HepG2 (cell line): ENCODE data around the gene CLP1. TPM values are rescaled to one million over a fixed set of nuclear protein-coding genes. Genes with fewer than 3 reads are reported as not detected.

ENCODE experiments used
- ATAD3A ChIP-seq: sonication (generic); formaldehyde crosslinking; IDR thresholded peaks from 2 replicates; pipeline ENCODE4 v1.4.0; 2020; ENCODE audit warnings: missing genetic modification reagents
- HNRNPH1 ChIP-seq: fragments of 200-400 bp; formaldehyde crosslinking; optimal IDR thresholded peaks from 2 replicates; pipeline ENCODE3; 2017; ENCODE audit warnings: mild to moderate bottlenecking, low read depth, low read length
- HNRNPUL1 ChIP-seq: fragments of 200-400 bp; formaldehyde crosslinking; IDR thresholded peaks from 2 replicates; pipeline ENCODE4 v1.6.1; 2017; ENCODE audit warnings: low read depth, mild to moderate bottlenecking, low read length, moderate library complexity
- ISX ChIP-seq: sonication (generic); formaldehyde crosslinking; conservative IDR thresholded peaks from 2 replicates; pipeline ENCODE4 v1.5.0; 2020; ENCODE audit warnings: missing genetic modification reagents
- MED13 ChIP-seq: sonication (generic); formaldehyde crosslinking; IDR thresholded peaks from 2 replicates; pipeline ENCODE4 v1.5.0; 2020; ENCODE audit warnings: missing genetic modification reagents
- MIXL1 ChIP-seq: IDR thresholded peaks from 2 replicates; pipeline ENCODE4 v1.6.1; 2016
- NRL ChIP-seq: sonication (generic); formaldehyde crosslinking; IDR thresholded peaks from 2 replicates; pipeline ENCODE4 v1.5.0; 2020; ENCODE audit warnings: missing genetic modification reagents, mild to moderate bottlenecking, moderate library complexity, borderline replicate concordance
- RAD51 ChIP-seq: fragments of 450-650 bp; IDR thresholded peaks from 2 replicates; pipeline ENCODE4 v1.6.1; 2016; ENCODE audit warnings: borderline replicate concordance
- SMARCC2 ChIP-seq: fragments of 450-650 bp; IDR thresholded peaks from 2 replicates; pipeline ENCODE4 v1.6.1; 2017; ENCODE audit warnings: antibody characterized with exemption, mild to moderate bottlenecking
- SP140L ChIP-seq: sonication (generic); formaldehyde crosslinking; IDR thresholded peaks from 2 replicates; pipeline ENCODE4 v1.4.0; 2020; ENCODE audit warnings: missing genetic modification reagents, borderline replicate concordance
- SPEN ChIP-seq: sonication (generic); formaldehyde crosslinking; IDR thresholded peaks from 2 replicates; pipeline ENCODE4 v1.5.1; 2020; ENCODE audit warnings: low read depth, mild to moderate bottlenecking, missing genetic modification reagents
- TCF12 ChIP-seq, 2 experiments: fragments of 450-650 bp in 1 of 2; sonication (generic) in 1 of 2; formaldehyde crosslinking in 1 of 2; IDR thresholded peaks; 2 replicates each; pipeline versions ENCODE4 v1.6.1 to v1.8.0; 2017 to 2022; ENCODE audit warnings: antibody characterized with exemption in 1 of 2, mild to moderate bottlenecking in 1 of 2, missing genetic modification reagents in 1 of 2, moderate library complexity in 1 of 2
- TCF7 ChIP-seq: sonication (generic); IDR thresholded peaks from 2 replicates; pipeline ENCODE4 v1.6.1; 2016; ENCODE audit warnings: antibody characterized with exemption, low read depth
- ZMYM2 ChIP-seq: sonication (generic); formaldehyde crosslinking; IDR thresholded peaks from 2 replicates; pipeline ENCODE4 v1.8.0; 2022; ENCODE audit warnings: mild to moderate bottlenecking, missing genetic modification reagents
- ZMYM3 ChIP-seq: sonication (generic); formaldehyde crosslinking; IDR thresholded peaks from 2 replicates; pipeline ENCODE4 v1.5.1; 2020; ENCODE audit warnings: mild to moderate bottlenecking, missing genetic modification reagents
- ZNF121 ChIP-seq: sonication (generic); formaldehyde crosslinking; IDR thresholded peaks from 2 replicates; pipeline ENCODE4 v1.5.0; 2020; ENCODE audit warnings: mild to moderate bottlenecking, missing genetic modification reagents
- ZNF136 ChIP-seq: sonication (generic); formaldehyde crosslinking; IDR thresholded peaks from 2 replicates; pipeline ENCODE4 v1.8.1; 2022; ENCODE audit warnings: low read depth, mild to moderate bottlenecking, moderate library complexity, missing genetic modification reagents
- ZNF225 ChIP-seq: sonication (generic); formaldehyde crosslinking; IDR thresholded peaks from 2 replicates; pipeline ENCODE4 v1.4.0; 2020; ENCODE audit warnings: mild to moderate bottlenecking, missing genetic modification reagents
- ZNF772 ChIP-seq: sonication (generic); formaldehyde crosslinking; IDR thresholded peaks from 2 replicates; pipeline ENCODE4 v1.5.0; 2020; ENCODE audit warnings: mild to moderate bottlenecking, missing genetic modification reagents
- polyA plus RNA-seq, 8 experiments: library from polyadenylated mRNA; depleted of rRNA in 3 of 8; stranded (reverse) in 7 of 8; unstranded in 1 of 8; fragments of >200 nt; fragmentation: Illumina TruSeq in 4 of 8; extraction: Trizol in 4 of 8; gene quantifications; 2 replicates each; pipeline versions ENCODE4 v1.2.1 to v1.2.3, GENCODE V29; 2011 to 2016; ENCODE audit warnings: low read depth in 4 of 8, missing spikeins in 1 of 8, mixed read lengths in 1 of 8; ENCODE audit not compliant: insufficient read depth in 1 of 8
- total RNA-seq, 5 experiments: library from RNA; depleted of rRNA; stranded (reverse); fragments of >200 nt; fragmentation: Illumina TruSeq; extraction: Trizol; gene quantifications; 2 replicates each; pipeline ENCODE4 v1.2.3, GENCODE V29; 2016; ENCODE audit warnings: low read depth in 1 of 5
- TF ChIP-seq, protein P1 (sequence below): sonication (generic); formaldehyde crosslinking; IDR thresholded peaks from 2 replicates; pipeline ENCODE4 v1.4.0; 2020; ENCODE audit warnings: missing genetic modification reagents
- TF ChIP-seq, protein P2 (sequence below): sonication (generic); formaldehyde crosslinking; IDR thresholded peaks from 2 replicates; pipeline ENCODE4 v1.4.0; 2020; ENCODE audit warnings: mild to moderate bottlenecking, missing genetic modification reagents
- TF ChIP-seq, protein P3 (sequence below): sonication (generic); formaldehyde crosslinking; IDR thresholded peaks from 2 replicates; pipeline ENCODE4 v1.5.0; 2020; ENCODE audit warnings: mild to moderate bottlenecking, missing genetic modification reagents

The CLP1 gene
- total and polyA plus RNA-seq, 2 of the 13 experiments (the other 11 are each of a cell fraction or from before 2014, with no cell fraction given): 14.6 to 24.8 TPM

DNA sequence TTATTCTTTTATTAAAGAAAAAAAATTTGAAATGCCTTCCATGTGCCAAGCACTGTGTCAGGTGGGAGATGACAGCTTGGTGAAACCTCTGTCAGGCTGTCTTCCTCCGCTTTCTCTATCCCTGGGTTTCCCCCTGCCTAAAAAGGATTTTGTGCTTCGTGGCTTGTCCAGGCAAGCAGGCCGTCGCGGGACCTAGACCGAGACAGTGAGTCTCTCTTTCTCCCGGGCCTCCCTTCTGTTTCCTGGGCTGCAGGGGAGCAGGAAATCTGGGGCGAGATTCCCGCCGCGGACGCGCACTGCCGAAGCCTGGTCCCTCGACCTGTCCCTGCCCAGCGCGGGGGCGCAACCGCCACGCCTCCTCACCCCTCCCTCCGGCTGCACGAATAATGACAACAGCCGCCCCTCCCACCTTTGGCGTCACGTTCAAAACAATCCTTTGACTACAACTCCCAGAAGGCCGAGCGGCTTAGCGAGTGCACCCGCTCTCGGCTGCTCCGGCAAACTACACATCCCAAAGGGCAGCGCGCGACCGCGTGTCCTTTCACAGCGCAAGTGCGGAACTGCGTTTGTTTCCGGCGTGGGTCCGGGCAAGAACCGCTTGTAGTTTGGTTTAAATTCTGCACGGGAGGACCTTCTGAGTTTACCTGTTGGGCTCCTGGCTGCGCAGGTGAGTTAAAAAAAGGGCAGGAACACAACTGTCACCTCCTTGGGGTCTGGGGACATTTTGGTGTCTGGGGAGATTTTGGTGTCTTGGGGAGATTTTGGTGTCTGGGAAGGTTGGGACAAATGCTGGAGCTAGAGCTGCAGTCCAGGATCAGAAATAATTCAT is at the start of gene CLP1 (continued):
- TF ChIP-seq, protein P1, sequence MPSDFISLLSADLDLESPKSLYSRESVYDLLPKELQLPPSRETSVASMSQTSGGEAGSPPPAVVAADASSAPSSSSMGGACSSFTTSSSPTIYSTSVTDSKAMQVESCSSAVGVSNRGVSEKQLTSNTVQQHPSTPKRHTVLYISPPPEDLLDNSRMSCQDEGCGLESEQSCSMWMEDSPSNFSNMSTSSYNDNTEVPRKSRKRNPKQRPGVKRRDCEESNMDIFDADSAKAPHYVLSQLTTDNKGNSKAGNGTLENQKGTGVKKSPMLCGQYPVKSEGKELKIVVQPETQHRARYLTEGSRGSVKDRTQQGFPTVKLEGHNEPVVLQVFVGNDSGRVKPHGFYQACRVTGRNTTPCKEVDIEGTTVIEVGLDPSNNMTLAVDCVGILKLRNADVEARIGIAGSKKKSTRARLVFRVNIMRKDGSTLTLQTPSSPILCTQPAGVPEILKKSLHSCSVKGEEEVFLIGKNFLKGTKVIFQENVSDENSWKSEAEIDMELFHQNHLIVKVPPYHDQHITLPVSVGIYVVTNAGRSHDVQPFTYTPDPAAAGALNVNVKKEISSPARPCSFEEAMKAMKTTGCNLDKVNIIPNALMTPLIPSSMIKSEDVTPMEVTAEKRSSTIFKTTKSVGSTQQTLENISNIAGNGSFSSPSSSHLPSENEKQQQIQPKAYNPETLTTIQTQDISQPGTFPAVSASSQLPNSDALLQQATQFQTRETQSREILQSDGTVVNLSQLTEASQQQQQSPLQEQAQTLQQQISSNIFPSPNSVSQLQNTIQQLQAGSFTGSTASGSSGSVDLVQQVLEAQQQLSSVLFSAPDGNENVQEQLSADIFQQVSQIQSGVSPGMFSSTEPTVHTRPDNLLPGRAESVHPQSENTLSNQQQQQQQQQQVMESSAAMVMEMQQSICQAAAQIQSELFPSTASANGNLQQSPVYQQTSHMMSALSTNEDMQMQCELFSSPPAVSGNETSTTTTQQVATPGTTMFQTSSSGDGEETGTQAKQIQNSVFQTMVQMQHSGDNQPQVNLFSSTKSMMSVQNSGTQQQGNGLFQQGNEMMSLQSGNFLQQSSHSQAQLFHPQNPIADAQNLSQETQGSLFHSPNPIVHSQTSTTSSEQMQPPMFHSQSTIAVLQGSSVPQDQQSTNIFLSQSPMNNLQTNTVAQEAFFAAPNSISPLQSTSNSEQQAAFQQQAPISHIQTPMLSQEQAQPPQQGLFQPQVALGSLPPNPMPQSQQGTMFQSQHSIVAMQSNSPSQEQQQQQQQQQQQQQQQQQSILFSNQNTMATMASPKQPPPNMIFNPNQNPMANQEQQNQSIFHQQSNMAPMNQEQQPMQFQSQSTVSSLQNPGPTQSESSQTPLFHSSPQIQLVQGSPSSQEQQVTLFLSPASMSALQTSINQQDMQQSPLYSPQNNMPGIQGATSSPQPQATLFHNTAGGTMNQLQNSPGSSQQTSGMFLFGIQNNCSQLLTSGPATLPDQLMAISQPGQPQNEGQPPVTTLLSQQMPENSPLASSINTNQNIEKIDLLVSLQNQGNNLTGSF: no peak
- TF ChIP-seq ZMYM2 (no peak), MED13 (CRISPR knock-in tag) (0 out of 2 replicates have a peak, but pooled peaks have one; percentile 38), MIXL1 (CRISPR knock-in tag) (peak; percentile 66), HNRNPUL1 (no peak), ISX (no peak), ZMYM3 (CRISPR knock-in tag) (peak; percentile 67; the same call in 1 of the 2 replicates), HNRNPH1 (no peak), ATAD3A (no peak), ZNF136 (CRISPR knock-in tag) (no peak), NRL (CRISPR knock-in tag) (peak; percentile 79; the same call in 1 of the 2 replicates), TCF7 (no peak), RAD51 (no peak), SMARCC2 (no peak), ZNF225 (no peak), SPEN (CRISPR knock-in tag) (peak; percentile 86), TCF12 (IDR thresholded peaks at IDR 0.05) (no peak), TCF12 (CRISPR knock-in tag; IDR thresholded peaks at IDR 0.05) (no peak; the same call in 1 of the 2 replicates), ZNF772 (CRISPR knock-in tag) (peak; percentile 95; the same call in 1 of the 2 replicates), SP140L (CRISPR knock-in tag) (no peak), ZNF121 (CRISPR knock-in tag) (no peak)
- TF ChIP-seq, protein P2, sequence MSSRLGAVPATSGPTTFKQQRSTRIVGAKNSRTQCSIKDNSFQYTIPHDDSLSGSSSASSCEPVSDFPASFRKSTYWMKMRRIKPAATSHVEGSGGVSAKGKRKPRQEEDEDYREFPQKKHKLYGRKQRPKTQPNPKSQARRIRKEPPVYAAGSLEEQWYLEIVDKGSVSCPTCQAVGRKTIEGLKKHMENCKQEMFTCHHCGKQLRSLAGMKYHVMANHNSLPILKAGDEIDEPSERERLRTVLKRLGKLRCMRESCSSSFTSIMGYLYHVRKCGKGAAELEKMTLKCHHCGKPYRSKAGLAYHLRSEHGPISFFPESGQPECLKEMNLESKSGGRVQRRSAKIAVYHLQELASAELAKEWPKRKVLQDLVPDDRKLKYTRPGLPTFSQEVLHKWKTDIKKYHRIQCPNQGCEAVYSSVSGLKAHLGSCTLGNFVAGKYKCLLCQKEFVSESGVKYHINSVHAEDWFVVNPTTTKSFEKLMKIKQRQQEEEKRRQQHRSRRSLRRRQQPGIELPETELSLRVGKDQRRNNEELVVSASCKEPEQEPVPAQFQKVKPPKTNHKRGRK (CRISPR knock-in tag): no peak
- TF ChIP-seq, protein P3, sequence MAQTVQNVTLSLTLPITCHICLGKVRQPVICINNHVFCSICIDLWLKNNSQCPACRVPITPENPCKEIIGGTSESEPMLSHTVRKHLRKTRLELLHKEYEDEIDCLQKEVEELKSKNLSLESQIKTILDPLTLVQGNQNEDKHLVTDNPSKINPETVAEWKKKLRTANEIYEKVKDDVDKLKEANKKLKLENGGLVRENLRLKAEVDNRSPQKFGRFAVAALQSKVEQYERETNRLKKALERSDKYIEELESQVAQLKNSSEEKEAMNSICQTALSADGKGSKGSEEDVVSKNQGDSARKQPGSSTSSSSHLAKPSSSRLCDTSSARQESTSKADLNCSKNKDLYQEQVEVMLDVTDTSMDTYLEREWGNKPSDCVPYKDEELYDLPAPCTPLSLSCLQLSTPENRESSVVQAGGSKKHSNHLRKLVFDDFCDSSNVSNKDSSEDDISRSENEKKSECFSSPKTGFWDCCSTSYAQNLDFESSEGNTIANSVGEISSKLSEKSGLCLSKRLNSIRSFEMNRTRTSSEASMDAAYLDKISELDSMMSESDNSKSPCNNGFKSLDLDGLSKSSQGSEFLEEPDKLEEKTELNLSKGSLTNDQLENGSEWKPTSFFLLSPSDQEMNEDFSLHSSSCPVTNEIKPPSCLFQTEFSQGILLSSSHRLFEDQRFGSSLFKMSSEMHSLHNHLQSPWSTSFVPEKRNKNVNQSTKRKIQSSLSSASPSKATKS (CRISPR knock-in tag): no peak
